ENCODE data around the gene ZNF534. TPM values are rescaled to one million over a fixed set of nuclear protein-coding genes. Genes with fewer than 3 reads are reported as not detected.

The ZNF534 gene
- total RNA-seq, 4 donors from 2014 or later = not detected

- TF ChIP-seq, protein P1, sequence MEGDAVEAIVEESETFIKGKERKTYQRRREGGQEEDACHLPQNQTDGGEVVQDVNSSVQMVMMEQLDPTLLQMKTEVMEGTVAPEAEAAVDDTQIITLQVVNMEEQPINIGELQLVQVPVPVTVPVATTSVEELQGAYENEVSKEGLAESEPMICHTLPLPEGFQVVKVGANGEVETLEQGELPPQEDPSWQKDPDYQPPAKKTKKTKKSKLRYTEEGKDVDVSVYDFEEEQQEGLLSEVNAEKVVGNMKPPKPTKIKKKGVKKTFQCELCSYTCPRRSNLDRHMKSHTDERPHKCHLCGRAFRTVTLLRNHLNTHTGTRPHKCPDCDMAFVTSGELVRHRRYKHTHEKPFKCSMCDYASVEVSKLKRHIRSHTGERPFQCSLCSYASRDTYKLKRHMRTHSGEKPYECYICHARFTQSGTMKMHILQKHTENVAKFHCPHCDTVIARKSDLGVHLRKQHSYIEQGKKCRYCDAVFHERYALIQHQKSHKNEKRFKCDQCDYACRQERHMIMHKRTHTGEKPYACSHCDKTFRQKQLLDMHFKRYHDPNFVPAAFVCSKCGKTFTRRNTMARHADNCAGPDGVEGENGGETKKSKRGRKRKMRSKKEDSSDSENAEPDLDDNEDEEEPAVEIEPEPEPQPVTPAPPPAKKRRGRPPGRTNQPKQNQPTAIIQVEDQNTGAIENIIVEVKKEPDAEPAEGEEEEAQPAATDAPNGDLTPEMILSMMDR (IDR thresholded peaks at IDR 0.05) = no peak
- TF ChIP-seq POLR2A (IDR thresholded peaks at IDR 0.05) (no peak), EP300 (IDR thresholded peaks at IDR 0.05; ENCODE audit: low read depth) (no peak), POLR2AphosphoS5 (IDR thresholded peaks at IDR 0.05) (no peak)
- Histone ChIP-seq H3K27me3 (no peaks in the 10 kb centered on the region), H3K4me3 (no peak overlapping the region), H3K4me1 (no peaks in the 10 kb centered on the region), H3K27ac (no peak overlapping the region), H3K36me3 (peaks cover 0 to 78% (median 32%) of the 10 kb centered on the region in 4 donors), H3K9me3 (peaks cover 62 to 66% of the 10 kb centered on the region in 2 donors)
- 94 to 100% methylated on average over 2 to 6 of the region's 6 CpGs for WGBS, 2 donors (ENCODE audit: low coverage in 1 of 2)
- no peak for DNase-seq
- in situ Hi-C loops (cut with MboI; ENCODE audit: low pct_ligation_motif_present in 1 of 4, low pct_unique_long_range_greater_than_20kb in 1 of 4, low sequenced_read_pairs in 3 of 4) (no loop called here), intact Hi-C loops (cut with DNase I; ENCODE audit: low total_unique reads) (no loop called here)
Measured at GRCh38 chr19:52410276-52410675, 18.7 kb upstream of the ZNF534 start.

DNA sequence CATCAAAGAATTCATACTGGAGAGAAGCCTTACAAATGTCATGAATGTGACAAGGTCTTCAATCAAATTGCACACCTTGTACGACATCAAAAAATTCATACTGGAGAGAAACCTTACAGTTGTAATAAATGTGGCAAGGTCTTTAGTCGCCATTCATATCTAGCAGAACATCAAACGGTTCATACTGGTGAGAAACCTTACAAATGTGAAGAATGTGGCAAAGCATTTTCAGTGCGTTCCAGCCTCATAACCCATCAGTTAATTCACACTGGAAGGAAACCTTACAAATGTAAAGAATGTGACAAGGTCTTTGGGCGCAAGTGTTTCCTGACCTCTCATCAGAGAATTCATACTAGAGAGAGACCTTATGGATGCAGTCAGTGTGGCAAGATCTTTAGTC lies 13.2 kb upstream of the ZNF534 start:
- Histone ChIP-seq H3K27me3 (no peaks in the 10 kb centered on the region), H3K36me3 (peaks cover 0 to 26% (median 5%) of the 10 kb centered on the region in 4 donors), H3K4me3 (no peak overlapping the region), H3K4me1 (no peaks in the 10 kb centered on the region), H3K27ac (no peak overlapping the region), H3K9me3 (peaks cover 65 to 80% of the 10 kb centered on the region in 2 donors)
- 95 to 98% methylated on average over 4 to 5 of the region's 5 CpGs for WGBS, 2 donors (ENCODE audit: low coverage in 1 of 2)
- DNase-seq = no peak
- TF ChIP-seq EP300 (IDR thresholded peaks at IDR 0.05; ENCODE audit: low read depth) (no peak), POLR2AphosphoS5 (IDR thresholded peaks at IDR 0.05) (no peak), POLR2A (IDR thresholded peaks at IDR 0.05) (no peak)
- TF ChIP-seq, protein P1 (IDR thresholded peaks at IDR 0.05) = no peak
- in situ Hi-C loops (cut with MboI; ENCODE audit: low pct_ligation_motif_present in 1 of 4, low pct_unique_long_range_greater_than_20kb in 1 of 4, low sequenced_read_pairs in 3 of 4) (no loop called here), intact Hi-C loops (cut with DNase I; ENCODE audit: low total_unique reads) (no loop called here)

GRCh38 chr19:52442179-52442578 lies 13.2 kb downstream of the ZNF534 start:
- no peaks in the 10 kb centered on the region for H3K4me1 ChIP-seq
- WGBS, 2 donors (ENCODE audit: low coverage in 1 of 2) = 77 to 81% methylated on average over 3 of the region's 3 CpGs
- intact Hi-C loops (cut with DNase I; ENCODE audit: low total_unique reads) (no loop called here), in situ Hi-C loops (cut with MboI; ENCODE audit: low pct_ligation_motif_present in 1 of 4, low pct_unique_long_range_greater_than_20kb in 1 of 4, low sequenced_read_pairs in 3 of 4) (no loop called here)
- H3K4me3 ChIP-seq = no peak overlapping the region
- H3K36me3 ChIP-seq = no peaks in the 10 kb centered on the region
- H3K9me3 ChIP-seq = peaks cover 9 to 27% of the 10 kb centered on the region in 2 donors
- no peaks in the 10 kb centered on the region for H3K27me3 ChIP-seq
- no peak overlapping the region for H3K27ac ChIP-seq
- TF ChIP-seq POLR2AphosphoS5 (IDR thresholded peaks at IDR 0.05) = no peak
- no peak for TF ChIP-seq EP300 (IDR thresholded peaks at IDR 0.05; ENCODE audit: low read depth)
- TF ChIP-seq, protein P1 (IDR thresholded peaks at IDR 0.05) = no peak
- TF ChIP-seq POLR2A (IDR thresholded peaks at IDR 0.05) = no peak
- DNase-seq = no peak

DNA sequence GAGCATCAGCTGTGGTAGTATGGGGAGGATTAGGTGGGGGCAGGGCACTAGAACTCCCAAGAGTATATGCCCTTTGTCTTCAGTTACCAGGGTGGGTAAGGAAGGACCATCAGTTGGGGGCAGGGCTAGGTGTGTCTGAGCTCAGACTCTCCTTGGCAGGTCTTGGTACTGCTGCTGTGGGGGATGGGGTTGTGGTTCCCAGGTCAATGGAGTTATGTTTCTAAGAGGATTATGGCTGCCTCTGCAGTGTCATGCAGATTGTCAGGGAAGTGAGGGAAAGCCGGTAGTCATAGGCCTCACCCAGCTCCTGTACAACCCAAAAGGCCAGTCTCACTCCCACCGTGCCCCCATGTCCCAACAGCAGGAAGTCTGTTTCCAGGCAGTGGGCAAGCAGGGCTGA lies 15.6 kb downstream of the ZNF534 start:
- TF ChIP-seq, protein P1 (IDR thresholded peaks at IDR 0.05) = no peak
- TF ChIP-seq POLR2A (IDR thresholded peaks at IDR 0.05) = no peak
- no peak for TF ChIP-seq EP300 (IDR thresholded peaks at IDR 0.05; ENCODE audit: low read depth)
- TF ChIP-seq POLR2AphosphoS5 (IDR thresholded peaks at IDR 0.05) = no peak
- Histone ChIP-seq H3K27ac (no peak overlapping the region), H3K4me1 (no peaks in the 10 kb centered on the region), H3K36me3 (no peaks in the 10 kb centered on the region), H3K4me3 (no peak overlapping the region), H3K27me3 (no peaks in the 10 kb centered on the region), H3K9me3 (peaks cover 9 to 18% of the 10 kb centered on the region in 2 donors)
- no peak for DNase-seq
- in situ Hi-C loops (cut with MboI; ENCODE audit: low pct_ligation_motif_present in 1 of 4, low pct_unique_long_range_greater_than_20kb in 1 of 4, low sequenced_read_pairs in 3 of 4) (no loop called here), intact Hi-C loops (cut with DNase I; ENCODE audit: low total_unique reads) (no loop called here)
- 50% methylated on average over 2 of the region's 2 CpGs; no CpG with 5 or more reads in 1 of the 2 donors for WGBS, 2 donors (ENCODE audit: low coverage in 1 of 2)

All from transverse colon (tissue), 4 donors.